ENCODE measurements around the gene PADI4.

PADI4 gene

DNA sequence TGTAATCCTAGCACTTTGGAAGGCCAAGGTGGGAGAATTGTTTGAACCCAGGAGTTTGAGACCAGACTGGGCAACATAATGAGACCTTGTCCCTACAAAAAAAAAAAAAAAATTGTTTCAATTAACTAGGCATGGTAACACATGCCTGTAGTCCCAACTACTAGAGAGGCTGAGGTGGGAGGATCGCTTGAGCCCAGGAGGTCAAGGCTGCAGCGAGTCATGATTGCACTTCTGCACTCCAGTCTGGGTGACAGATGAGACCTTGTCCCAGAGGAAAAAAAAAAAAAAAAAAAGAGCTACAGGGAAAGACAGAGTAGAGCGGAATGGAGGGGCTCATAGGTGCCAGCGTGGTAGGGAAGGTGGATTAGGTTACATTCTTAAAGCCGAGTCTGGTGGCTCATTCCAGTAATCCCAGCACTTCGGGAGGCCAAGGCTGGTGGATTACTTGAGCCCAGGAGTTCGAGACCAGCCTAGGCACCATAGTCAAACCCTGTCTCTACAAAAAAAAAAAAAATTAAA lies 43.0 kb downstream of the PADI4 start:
- DNase-seq (ENCODE audit: low read depth): no peak

DNA sequence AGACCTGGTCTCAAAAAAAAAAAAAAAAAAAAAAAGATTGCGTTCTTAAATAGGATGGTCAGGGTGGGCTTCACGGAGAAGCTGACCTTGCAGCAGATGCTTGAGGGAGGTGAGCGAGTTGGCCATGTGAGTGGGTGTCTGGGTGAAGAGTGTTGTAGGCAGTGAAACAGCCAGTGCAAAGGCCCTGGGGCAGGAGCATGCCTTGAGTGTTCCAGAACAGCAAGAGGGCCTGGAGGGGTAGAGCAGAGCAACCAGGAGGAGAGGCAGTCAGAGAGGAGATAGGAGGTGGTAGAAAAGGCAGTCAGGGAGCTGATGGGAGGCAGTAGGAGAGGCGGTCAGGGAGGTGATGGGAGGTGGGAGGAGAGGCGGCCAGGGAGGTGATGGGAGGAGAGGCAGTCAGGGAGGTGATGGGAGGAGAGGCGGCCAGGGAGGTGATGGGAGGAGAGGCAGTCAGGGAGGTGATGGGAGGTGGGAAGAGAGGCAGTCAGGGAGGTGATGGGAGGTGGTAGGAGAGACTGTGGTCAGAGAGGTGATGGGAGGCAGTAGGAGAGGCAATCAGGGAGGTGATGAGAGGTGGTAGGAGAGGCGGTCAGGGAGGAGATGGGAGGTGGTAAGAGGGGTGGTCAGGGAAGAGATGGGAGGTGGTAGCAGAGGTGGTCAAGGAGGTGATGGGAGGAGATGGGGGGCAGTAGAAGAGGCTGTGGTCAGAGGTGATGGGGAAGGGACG lies 43.8 kb downstream of the PADI4 start:
- no peak for DNase-seq (ENCODE audit: low read depth)

DNA sequence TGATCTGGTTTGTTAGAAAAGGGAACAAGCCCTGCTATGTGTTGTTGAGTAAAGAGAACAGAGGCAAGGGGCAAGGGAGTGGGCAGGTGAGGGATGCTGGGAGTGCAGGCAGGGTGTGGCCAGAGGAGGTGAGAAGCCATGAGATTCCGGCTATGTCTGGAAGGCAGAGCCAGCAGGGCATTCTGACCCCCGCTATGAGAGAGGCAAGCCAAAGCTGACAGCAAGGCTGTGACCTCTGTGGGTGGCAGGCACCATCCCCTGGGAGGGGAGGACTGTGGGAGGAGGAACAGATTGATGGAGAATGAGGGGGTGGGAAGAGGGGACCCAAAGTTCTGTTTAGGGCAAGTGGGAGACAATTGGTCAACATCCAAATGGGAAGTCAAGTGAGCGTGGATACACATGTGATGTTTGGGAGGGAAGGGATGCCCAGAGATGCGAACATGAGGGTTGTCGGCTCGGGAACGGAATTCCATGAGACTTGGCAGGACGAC lies 44.5 kb downstream of the PADI4 start:
- DNase-seq (ENCODE audit: low read depth): no peak

DNA sequence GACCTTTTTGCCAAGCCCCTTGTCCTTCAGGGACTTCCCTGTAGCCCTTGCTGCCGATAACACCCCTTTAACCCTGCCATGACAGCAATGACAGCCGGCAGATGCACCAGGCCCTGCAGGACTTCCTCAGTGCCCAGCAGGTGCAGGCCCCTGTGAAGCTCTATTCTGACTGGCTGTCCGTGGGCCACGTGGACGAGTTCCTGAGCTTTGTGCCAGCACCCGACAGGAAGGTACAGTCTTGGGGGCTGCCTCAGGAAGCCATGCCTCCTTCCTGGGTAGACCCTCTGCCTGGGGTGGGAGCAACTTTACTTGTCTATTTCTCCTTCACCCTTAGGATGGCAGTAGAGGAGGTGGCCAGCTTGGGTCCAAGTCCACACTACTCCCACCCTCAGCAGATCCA lies 47.9 kb downstream of the PADI4 start:
- DNase-seq (ENCODE audit: low read depth): no peak

DNA sequence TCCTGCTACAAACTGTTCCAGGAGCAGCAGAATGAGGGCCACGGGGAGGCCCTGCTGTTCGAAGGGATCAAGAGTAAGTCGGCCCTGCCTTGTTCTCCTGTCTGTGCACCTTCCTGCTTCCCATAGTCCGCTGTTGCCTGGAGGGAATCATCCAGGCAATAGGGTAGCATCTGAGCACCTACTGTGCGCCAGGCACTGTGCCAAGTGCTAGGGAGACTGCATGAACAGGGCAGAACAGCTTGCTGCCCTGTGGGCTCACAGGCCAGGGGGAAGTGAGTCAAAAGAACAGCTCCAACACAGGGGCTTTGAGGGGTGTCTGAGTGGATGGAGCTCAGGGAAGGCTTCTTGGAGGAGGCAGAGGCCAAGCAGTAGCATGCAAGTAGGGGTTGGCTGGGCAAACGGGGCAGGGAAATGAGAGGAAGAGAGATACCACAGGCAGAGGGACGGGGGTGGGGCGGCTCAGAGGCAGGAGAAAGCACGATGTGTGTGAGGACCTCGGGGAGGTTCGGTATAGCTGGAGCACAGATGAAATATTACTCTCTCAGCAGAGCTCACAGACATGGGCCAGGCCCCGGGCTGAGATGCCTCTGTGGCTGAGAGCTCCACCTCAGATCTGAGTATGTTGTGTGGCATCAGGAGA lies 48.5 kb downstream of the PADI4 start:
- no peak for DNase-seq (ENCODE audit: low read depth)

DNA sequence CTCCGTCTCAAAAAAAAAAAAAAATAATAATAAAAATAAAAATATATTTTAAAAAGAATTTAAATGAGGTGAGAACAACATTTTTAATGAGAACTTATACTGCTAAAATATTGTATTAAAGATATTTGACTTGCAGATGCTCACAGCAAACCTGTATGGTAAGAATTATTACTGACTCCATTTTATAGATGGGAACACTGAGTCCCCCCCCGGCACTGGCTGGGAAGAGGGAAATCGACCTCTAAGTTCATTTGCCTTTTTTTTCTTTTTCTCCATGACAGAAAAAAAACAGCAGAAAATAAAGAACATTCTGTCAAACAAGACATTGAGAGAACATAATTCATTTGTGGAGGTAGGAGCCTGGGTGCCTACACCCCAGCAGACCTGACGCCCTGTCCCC lies 50.6 kb downstream of the PADI4 start:
- no peak for DNase-seq (ENCODE audit: low read depth)

DNA sequence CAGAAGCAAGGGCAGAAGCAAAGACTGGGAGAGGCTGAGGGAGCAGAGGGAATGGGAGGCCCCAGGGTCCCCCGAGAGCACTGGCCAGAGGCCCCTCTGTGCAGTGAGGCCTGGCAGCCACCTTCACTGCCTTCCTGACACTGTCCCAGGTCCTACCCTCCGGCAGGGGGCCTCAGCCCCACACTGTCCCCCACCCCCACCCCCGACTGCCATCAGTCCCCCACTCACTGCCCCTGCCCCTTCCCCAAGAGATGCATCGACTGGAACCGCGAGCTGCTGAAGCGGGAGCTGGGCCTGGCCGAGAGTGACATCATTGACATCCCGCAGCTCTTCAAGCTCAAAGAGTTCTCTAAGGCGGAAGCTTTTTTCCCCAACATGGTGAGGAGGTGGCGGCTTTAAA lies 51.0 kb downstream of the PADI4 start:
- no peak for DNase-seq (ENCODE audit: low read depth)

DNA sequence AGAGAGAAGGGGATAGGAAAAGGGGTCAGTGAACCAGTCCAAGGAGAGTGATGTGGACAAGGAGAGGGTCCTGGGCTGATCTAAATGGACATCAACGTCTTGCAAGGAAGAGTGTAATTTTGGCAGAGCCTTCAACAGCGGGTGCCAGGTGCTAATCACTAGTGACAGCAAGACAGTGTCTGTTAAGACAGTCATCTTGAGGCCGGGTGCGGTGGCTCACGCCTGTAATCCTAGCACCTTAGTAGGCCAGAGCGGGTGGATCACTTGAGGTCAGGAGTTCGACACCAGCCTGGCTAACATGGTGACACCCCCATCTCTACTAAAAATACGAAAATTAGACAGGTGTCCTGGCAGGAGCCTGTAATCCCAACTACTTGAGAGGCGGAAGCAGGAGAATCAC lies 51.8 kb downstream of the PADI4 start:
- no peak for DNase-seq (ENCODE audit: low read depth)

DNA sequence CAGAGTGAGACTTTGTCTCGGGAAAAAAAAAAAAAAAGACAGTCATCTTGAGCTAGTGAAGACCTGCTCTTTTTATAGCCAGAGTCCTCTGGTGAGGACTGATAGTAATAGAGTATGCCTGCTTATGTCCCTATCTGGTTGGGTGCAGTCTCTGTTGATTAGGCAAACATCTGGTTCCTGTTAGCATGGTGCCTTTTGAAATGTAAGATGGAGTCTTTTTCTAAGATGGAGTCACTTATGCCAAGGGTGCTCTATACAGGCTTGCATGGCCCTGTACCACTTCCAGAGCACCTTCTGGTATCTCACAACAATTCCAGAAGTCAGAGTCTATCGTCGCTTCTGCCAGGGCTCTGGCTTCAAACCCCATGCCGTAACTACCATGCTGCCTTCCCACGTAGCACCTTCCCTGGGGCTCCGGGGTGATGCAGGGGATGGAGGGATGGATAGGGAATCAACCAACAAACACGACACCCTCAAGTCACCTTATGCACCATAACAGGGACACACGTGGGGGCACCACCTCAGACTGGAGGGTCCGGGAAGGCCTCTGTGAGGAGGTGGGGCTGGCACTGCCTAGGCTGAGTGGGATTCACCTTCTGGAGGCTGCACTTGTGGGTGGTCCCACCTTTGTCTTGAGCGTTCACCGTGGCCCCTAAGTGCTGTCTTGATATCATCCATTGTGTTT lies 52.4 kb downstream of the PADI4 start:
- no peak for DNase-seq (ENCODE audit: low read depth)

DNA sequence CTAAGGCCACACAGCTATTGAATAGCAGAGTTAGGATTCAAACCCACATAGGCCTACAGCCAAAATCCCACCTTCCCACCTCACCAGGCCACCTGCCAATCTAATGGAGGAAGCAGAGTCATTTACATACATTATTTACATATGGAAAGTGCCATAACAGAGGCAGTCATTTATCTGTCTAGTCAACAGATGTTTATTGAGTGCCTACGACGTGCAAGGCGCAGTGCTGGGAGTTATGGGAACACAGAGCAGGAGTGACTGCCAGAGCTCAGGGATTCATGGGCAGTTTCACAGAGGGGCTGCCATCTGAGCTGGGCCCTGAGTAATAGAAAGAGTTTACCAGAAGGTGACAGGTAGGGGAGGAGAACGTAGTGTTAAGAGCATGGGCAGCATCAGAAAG lies 53.7 kb downstream of the PADI4 start:
- DNase-seq (ENCODE audit: low read depth): no peak

DNA sequence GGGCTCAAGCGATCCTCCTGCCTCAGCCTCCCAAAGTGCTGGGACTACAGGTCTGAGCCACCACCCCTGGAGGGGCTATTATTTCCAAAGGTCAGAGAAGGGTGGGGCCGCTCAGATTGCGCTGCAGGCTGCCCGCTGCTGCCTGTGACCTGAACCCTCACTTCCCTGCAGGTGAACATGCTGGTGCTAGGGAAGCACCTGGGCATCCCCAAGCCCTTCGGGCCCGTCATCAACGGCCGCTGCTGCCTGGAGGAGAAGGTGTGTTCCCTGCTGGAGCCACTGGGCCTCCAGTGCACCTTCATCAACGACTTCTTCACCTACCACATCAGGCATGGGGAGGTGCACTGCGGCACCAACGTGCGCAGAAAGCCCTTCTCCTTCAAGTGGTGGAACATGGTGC lies 55.4 kb downstream of the PADI4 start:
- no peak for DNase-seq (ENCODE audit: low read depth)

DNA sequence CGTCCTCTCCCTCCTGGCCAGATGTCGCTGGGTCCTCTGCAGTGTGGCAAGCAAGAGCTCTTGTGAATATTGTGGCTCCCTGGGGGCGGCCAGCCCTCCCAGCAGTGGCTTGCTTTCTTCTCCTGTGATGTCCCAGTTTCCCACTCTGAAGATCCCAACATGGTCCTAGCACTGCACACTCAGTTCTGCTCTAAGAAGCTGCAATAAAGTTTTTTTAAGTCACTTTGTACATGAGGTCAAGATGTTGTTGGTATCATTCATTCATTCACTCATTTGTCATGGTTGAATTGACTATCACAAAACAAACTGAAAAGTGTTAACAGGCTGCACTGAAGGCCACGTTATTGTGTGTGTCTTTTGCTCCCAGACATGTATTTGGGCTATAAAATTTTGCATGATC lies 55.8 kb downstream of the PADI4 start:
- DNase-seq (ENCODE audit: low read depth): no peak

DNA sequence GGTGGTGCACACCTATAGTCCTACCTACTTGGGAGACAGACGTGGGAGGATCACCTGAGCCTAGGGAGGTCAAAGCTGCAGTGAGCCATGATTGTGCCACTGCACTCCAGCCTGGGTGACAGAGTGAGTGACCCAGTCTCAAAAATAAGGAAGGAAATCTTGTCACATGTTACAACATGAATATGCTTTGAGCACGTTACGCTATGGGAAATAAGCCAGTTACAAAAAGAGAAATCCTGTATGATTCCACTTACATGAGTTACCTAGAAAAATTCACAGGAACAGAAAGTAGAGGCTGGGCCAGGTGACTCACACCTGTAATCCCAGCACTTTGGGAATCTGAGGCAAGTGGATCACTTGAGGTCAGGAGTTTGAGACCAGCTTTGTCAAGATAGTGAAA lies 57.3 kb downstream of the PADI4 start:
- no peak for DNase-seq (ENCODE audit: low read depth)

DNA sequence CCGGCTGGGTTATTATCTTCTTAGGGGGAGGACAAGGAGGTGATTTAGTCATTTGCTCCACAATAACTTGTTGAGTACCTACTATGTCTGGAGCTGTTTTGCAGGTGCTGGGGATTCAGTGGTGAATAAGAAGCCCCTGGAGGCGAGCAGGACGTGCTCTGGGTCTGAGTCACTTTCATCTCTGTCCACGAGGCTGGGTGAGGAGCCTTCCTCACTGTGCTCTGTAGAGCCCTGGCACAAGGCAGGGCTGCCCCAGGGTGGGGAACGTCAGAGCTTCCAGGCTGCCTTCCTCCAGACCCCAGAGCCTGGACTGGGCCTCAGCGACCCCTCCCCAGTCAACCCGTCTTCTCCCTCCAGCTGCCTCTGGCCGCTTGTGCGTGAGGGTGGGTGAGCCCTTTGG lies 61.5 kb downstream of the PADI4 start:
- DNase-seq (ENCODE audit: low read depth): no peak

DNA sequence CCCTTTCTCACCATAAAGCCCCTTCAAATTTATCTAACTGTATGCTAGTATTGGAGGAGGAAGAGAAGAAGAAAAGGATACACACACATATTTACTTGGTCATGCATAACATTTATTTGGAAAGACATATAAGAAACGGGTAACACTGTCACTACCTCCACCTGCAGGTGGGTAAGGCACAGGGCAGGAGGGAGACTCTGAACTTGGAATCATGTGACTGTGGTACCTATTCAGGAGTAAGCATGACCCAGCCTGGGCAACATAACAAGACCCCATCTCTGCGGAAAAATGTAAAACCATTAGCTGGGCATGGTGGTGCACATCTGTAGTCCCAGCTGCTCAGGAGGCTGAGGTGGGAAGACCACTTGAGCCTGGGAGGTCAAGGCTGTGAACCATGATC lies 62.6 kb downstream of the PADI4 start:
- DNase-seq (ENCODE audit: low read depth): no peak

DNA sequence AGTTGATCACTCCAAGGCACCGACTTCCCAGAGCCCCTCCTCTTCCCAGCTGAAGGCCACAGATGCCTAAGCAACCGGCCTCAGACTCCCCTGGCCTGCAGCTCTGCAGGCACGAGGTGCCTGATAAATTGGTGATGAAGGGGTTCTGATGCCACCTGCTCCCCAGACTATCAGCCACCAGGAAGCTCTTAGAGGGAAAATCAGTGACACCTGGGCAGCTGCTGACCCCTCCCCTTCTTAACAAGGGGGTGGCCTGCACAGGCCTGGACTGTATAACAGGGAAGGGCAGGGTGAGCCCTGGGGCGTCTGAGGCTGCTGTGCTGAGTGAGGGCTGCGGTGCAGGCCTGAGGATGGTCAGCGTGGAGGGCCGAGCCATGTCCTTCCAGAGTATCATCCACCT lies 63.9 kb downstream of the PADI4 start, which contains the start of gene PADI6:
Gene PADI6, plus strand, starts transcription at position 301 of the 400 bp plus-strand sequence. Its CDS starts 50 bp downstream, at position 351.
- DNase-seq (ENCODE audit: low read depth): no peak

DNA sequence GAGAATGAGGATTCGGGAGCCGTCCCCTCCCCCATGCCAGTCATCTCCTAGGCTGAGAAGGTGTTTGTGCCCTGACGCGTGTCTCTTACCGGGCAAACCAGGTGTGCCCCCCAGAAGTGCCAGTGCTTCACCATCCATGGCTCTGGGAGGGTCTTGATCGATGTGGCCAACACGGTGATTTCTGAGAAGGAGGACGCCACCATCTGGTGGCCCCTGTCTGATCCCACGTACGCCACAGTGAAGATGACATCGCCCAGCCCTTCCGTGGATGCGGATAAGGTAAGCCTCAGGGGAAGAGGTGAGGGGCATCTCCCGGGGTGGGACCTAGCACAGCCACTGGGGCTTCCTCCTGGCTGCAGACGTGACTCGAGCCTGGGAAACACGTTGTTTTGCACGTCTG lies 65.0 kb downstream of the PADI4 start:
- DNase-seq (ENCODE audit: low read depth): no peak

DNA sequence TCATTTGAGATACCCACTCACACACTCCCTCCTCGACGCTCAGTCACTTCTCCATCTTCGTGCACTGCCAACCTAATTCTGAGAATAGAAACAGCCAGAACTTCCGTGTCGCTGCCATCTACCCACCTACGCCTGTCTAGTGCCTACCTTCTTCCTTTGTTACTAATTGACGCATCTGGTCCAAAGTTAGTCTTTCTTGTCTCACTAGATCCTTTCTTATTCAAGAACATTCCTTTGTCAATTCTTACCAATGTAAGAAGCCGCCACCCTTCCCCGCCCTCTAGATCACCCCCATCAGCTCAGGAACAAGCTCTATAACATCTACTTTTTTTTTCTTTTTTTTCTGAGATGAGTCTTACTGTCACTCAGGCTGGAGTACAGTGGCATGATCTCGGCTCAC lies 67.7 kb downstream of the PADI4 start:
- DNase-seq (ENCODE audit: low read depth): no peak

DNA sequence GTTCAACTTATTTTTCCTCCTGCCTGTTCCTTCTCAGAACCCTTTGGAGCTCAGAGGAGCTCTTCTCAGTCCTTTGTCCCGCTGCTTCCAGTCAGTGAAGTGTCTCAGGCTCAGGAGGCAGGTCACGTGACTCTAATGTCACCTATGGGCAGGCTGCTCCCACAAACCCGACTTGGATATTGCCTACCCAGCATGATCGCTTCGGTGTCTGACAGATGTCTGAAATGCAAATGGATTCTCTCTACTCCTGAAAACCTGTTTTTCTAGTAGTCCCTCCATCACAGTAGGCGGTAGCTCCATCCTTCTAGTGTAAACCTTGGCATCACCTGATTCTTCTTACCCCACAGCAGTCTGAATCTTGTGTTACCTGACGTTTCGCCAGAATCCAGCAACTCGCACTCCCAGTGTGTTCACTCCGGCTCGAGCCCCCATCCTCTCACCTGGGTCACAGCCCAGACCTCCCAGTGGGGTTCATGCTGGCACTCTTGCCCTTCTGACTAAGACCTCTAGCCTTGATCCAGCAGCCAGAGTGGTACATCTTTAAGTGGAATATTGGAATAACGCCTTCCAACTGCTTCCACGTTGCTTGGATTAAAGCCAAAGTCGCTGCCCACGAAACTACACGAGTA lies 69.4 kb downstream of the PADI4 start:
- no peak for DNase-seq (ENCODE audit: low read depth)

DNA sequence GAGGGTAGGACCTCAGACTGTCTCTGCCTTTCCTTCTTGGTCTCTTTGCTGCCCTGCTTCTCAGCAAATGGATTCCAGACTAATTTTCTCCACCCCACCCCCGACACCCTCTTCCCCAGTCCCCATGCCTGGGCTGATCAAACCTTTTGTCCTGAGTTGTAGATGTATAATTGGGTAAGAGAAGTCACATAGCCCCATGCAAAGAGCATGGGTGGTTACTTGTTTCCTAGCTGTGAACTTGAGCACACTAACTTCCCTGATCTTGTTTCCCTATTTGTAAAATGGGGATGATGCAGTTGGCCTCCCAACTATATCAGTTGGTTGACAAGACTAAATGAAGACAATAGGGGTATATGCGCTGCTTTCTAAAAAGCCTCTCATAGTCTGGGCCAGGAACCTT lies 73.2 kb downstream of the PADI4 start:
- DNase-seq (ENCODE audit: low read depth): no peak

DNA sequence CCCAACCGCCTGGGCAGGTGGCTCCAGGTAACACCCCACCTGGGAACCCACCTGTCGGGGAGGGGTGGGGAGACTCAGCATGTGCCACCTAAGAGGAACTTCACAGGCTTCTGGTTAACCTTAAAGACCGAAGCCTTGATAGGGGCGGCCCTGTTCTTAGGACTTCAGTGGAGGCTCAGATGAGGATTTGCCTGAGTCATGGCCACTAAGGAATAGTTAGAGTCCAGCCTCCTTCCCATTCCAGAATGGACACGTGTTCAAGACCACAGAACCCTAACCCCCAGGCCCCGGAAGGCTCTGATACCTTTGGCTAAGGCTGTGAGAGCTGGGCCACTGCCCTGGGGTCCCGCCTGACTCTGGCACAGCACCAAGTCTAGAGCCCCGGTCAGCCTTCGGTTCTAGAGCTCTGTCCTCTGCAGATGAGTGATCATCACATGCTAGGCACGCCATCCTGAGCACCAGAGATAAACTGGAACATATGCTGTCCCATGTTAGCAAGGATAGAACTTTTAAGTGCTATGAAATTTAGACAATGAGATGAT lies 84.3 kb downstream of the PADI4 start:
- no peak for DNase-seq (ENCODE audit: low read depth)

DNA sequence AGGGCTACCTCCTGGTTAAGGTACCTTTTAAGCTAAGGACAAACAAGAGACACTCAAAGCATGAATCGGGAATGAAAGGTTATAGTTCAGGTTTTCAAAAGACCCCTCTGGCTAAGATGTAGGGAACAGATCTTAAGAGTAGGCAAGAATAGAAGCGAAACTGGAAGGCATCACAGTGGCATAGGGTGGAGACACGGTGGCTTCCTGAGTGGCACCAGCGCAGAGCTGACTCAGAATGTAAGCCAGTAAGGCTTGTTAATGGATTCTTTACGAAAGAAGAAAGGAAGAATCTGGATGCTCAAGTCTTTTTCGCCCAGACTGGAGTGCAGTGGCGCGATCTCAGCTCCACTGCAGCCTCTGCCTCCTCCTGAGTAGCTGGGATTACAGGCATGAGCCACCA lies 85.2 kb downstream of the PADI4 start:
- DNase-seq (ENCODE audit: low read depth): no peak

Measured in stimulated activated CD8-positive, alpha-beta memory T cell treated with anti-CD3 and anti-CD28 coated beads, Interleukin-7, amount 100 ng/mL, for 24 hours (primary cell).